Trophoblast cell (in vitro differentiated cells and primary cell): ENCODE results near the gene MAGEA9B.
"Not testable (repeated sequence)": the region's sequence is repeated elsewhere in the genome, so short reads cannot be mapped to it uniquely, and the experiment has no call there.

Experiments used
- DNase-seq, 2 donors: peaks; one replicate each; pipeline ENCODE4 v3.0.0-alpha.2; 2016
- H2AFZ ChIP-seq: 2 replicates; pipeline ENCODE4 v1.6.1; 2013; ENCODE audit warnings: low read length, moderate library complexity, mild to moderate bottlenecking; ENCODE audit not compliant: insufficient read depth, poor library complexity
- H2AK5ac ChIP-seq: 2 replicates; pipeline ENCODE4 v1.6.1; 2013; ENCODE audit warnings: mild to moderate bottlenecking, low read length
- H2BK120ac ChIP-seq: 2 replicates; pipeline ENCODE4 v1.6.1; 2013; ENCODE audit warnings: low read length, mild to moderate bottlenecking, moderate library complexity; ENCODE audit not compliant: insufficient read depth, poor library complexity
- H2BK12ac ChIP-seq: 2 replicates; pipeline ENCODE4 v1.6.1; 2013; ENCODE audit warnings: mild to moderate bottlenecking, low read length, moderate library complexity
- H2BK5ac ChIP-seq: 2 replicates; pipeline ENCODE4 v1.6.1; 2013; ENCODE audit warnings: low read length, low read depth, moderate library complexity, mild to moderate bottlenecking; ENCODE audit not compliant: poor library complexity
- H3K14ac ChIP-seq: 2 replicates; pipeline ENCODE4 v1.6.1; 2013; ENCODE audit warnings: mild to moderate bottlenecking, low read length
- H3K18ac ChIP-seq: 2 replicates; pipeline ENCODE4 v1.6.1; 2013; ENCODE audit warnings: mild to moderate bottlenecking, low read length
- H3K23ac ChIP-seq: 2 replicates; pipeline ENCODE4 v1.6.1; 2013; ENCODE audit warnings: low read length
- H3K27ac ChIP-seq: 2 replicates; pipeline ENCODE4 v1.5.1; 2013; ENCODE audit warnings: low read depth, mild to moderate bottlenecking, inconsistent platforms, low read length, moderate library complexity
- H3K27me3 ChIP-seq: 2 replicates; pipeline ENCODE4 v1.6.1; 2013; ENCODE audit warnings: inconsistent platforms, mild to moderate bottlenecking, low read length, moderate library complexity; ENCODE audit not compliant: insufficient read depth
- H3K36me3 ChIP-seq, 2 experiments: 1 replicate in 1 of 2; 2 replicates in 1 of 2; pipeline ENCODE4 v1.6.1; 2013; ENCODE audit warnings: low read length in 2 of 2, mild to moderate bottlenecking in 2 of 2, moderate library complexity in 1 of 2; ENCODE audit not compliant: insufficient read depth in 2 of 2, control insufficient read depth in 1 of 2
- H3K4ac ChIP-seq: 2 replicates; pipeline ENCODE4 v1.6.1; 2013; ENCODE audit warnings: low read depth, mild to moderate bottlenecking, low read length, moderate library complexity
- H3K4me1 ChIP-seq, 2 experiments: 1 replicate in 1 of 2; 2 replicates in 1 of 2; pipeline ENCODE4 v1.6.1; 2013; ENCODE audit warnings: low read length in 2 of 2, mild to moderate bottlenecking in 2 of 2, moderate library complexity in 1 of 2; ENCODE audit not compliant: insufficient read depth in 2 of 2, control insufficient read depth in 1 of 2
- H3K4me2 ChIP-seq: 2 replicates; pipeline ENCODE4 v1.6.1; 2013; ENCODE audit warnings: inconsistent platforms, mild to moderate bottlenecking, low read length, moderate library complexity
- H3K4me3 ChIP-seq: 2 replicates; pipeline ENCODE4 v1.5.1; 2013; ENCODE audit warnings: mild to moderate bottlenecking, low read depth, low read length, inconsistent platforms
- H3K79me1 ChIP-seq: one replicate; pipeline ENCODE4 v1.6.1; 2013; ENCODE audit warnings: low read length
- H3K79me2 ChIP-seq: 2 replicates; pipeline ENCODE4 v1.6.1; 2013; ENCODE audit warnings: low read length, mild to moderate bottlenecking; ENCODE audit not compliant: control insufficient read depth, insufficient read depth, poor library complexity
- H3K9ac ChIP-seq: 2 replicates; pipeline ENCODE4 v1.6.1; 2013; ENCODE audit warnings: mild to moderate bottlenecking, low read length
- H3K9me3 ChIP-seq: 2 replicates; pipeline ENCODE4 v1.6.1; 2013; ENCODE audit warnings: low read depth, mild to moderate bottlenecking, control low read depth, inconsistent platforms, low read length; ENCODE audit not compliant: insufficient read depth
- H4K12ac ChIP-seq: 2 replicates; pipeline ENCODE4 v1.6.1; 2013; ENCODE audit warnings: low read depth, mild to moderate bottlenecking, low read length, moderate library complexity
- H4K8ac ChIP-seq: 2 replicates; pipeline ENCODE4 v1.6.1; 2013; ENCODE audit warnings: low read depth, mild to moderate bottlenecking, low read length, moderate library complexity
- H4K91ac ChIP-seq: one replicate; pipeline ENCODE4 v1.6.1; 2013; ENCODE audit warnings: low read depth, mild to moderate bottlenecking, low read length, moderate library complexity
- WGBS: extraction: QIAGEN DNeasy Blood & Tissue Kit; methylation state at CpG from one replicate; pipeline ENCODE4 v1.1.7; 2013; ENCODE audit warnings: missing lambda C conversion rate; ENCODE audit not compliant: insufficient read length, insufficient coverage; ENCODE audit errors: extremely low coverage; 5-methylcytosine and 5-hydroxymethylcytosine counted together

Gene MAGEA9B

GRCh38 chrX:149568701-149569296 lies 18.5 kb downstream of the MAGEA9B start:
- H3K9me3 ChIP-seq: no peaks in the 10 kb centered on the region
- H3K27me3 ChIP-seq: no peaks in the 10 kb centered on the region
- H3K23ac ChIP-seq: no peak overlapping the region
- H3K4me2 ChIP-seq: no peak overlapping the region
- no CpG with 5 or more reads among the region's 5 CpGs for WGBS
- no peak overlapping the region for H3K4ac ChIP-seq
- no peak overlapping the region for H3K4me3 ChIP-seq
- H2BK12ac ChIP-seq: no peak overlapping the region
- no peak overlapping the region for H3K14ac ChIP-seq
- H3K27ac ChIP-seq: no peak overlapping the region
- no peak overlapping the region for H4K8ac ChIP-seq
- no peak overlapping the region for H4K91ac ChIP-seq
- no peak overlapping the region for H2BK5ac ChIP-seq
- H4K12ac ChIP-seq: no peak overlapping the region
- H2AK5ac ChIP-seq: no peak overlapping the region
- H3K79me2 ChIP-seq: no peaks in the 10 kb centered on the region
- no peak for DNase-seq
- no peak overlapping the region for H2BK120ac ChIP-seq
- no peaks in the 10 kb centered on the region for H3K4me1 ChIP-seq
- H2AFZ ChIP-seq: no peak overlapping the region
- no peak overlapping the region for H3K18ac ChIP-seq
- H3K9ac ChIP-seq: no peak overlapping the region
- no peaks in the 10 kb centered on the region for H3K36me3 ChIP-seq
- H3K79me1 ChIP-seq: no peaks in the 10 kb centered on the region

- H3K9me3 ChIP-seq: peaks cover 2% of the 10 kb centered on the region
- no peak overlapping the region for H3K4me3 ChIP-seq
- no peak overlapping the region for H3K18ac ChIP-seq
- H3K9ac ChIP-seq: no peak overlapping the region
- no peak overlapping the region for H3K4ac ChIP-seq
- no peak overlapping the region for H4K8ac ChIP-seq
- H3K79me1 ChIP-seq: no peaks in the 10 kb centered on the region
- H3K27me3 ChIP-seq: no peaks in the 10 kb centered on the region
- no peaks in the 10 kb centered on the region for H3K36me3 ChIP-seq
- H4K12ac ChIP-seq: no peak overlapping the region
- no peak overlapping the region for H3K27ac ChIP-seq
- no peaks in the 10 kb centered on the region for H3K4me1 ChIP-seq
- H2AK5ac ChIP-seq: no peak overlapping the region
- no peak overlapping the region for H2BK5ac ChIP-seq
- DNase-seq: no peak
- H3K4me2 ChIP-seq: no peak overlapping the region
- no peak overlapping the region for H4K91ac ChIP-seq
- no peaks in the 10 kb centered on the region for H3K79me2 ChIP-seq
- no peak overlapping the region for H3K23ac ChIP-seq
- H2AFZ ChIP-seq: no peak overlapping the region
- no peak overlapping the region for H2BK12ac ChIP-seq
- H3K14ac ChIP-seq: no peak overlapping the region
- no CpG with 5 or more reads among the region's 7 CpGs for WGBS
- no peak overlapping the region for H2BK120ac ChIP-seq
These were observed 19.4 kb downstream of the MAGEA9B start for GRCh38 chrX:149567621-149568417.

- Histone ChIP-seq H3K79me2 (no peaks in the 10 kb centered on the region), H3K4ac (no peak overlapping the region), H3K9me3 (peaks cover 2% of the 10 kb centered on the region), H4K91ac (no peak overlapping the region), H3K23ac (no peak overlapping the region), H3K36me3 (no peaks in the 10 kb centered on the region), H3K4me1 (no peaks in the 10 kb centered on the region), H2BK120ac (no peak overlapping the region), H2AK5ac (no peak overlapping the region), H2BK12ac (no peak overlapping the region), H4K12ac (no peak overlapping the region), H3K9ac (no peak overlapping the region), H3K27me3 (no peaks in the 10 kb centered on the region), H3K27ac (no peak overlapping the region), H3K4me3 (no peak overlapping the region), H4K8ac (no peak overlapping the region), H3K4me2 (no peak overlapping the region), H3K18ac (no peak overlapping the region), H3K79me1 (no peaks in the 10 kb centered on the region), H3K14ac (no peak overlapping the region), H2AFZ (no peak overlapping the region), H2BK5ac (no peak overlapping the region)
- DNase-seq: no peak
- WGBS: no CpG with 5 or more reads among the region's 4 CpGs
These were observed 23.9 kb downstream of the MAGEA9B start for GRCh38 chrX:149563359-149563758.

- not testable (repeated sequence) for H2BK5ac ChIP-seq, H3K4me1 ChIP-seq, H3K9ac ChIP-seq, H3K4me2 ChIP-seq, H2BK120ac ChIP-seq, H4K12ac ChIP-seq, H3K4ac ChIP-seq, H2BK12ac ChIP-seq, H2AK5ac ChIP-seq, H3K23ac ChIP-seq, H3K27ac ChIP-seq, H3K18ac ChIP-seq, H3K4me3 ChIP-seq, H3K79me1 ChIP-seq, H3K14ac ChIP-seq, H4K8ac ChIP-seq, H3K36me3 ChIP-seq, H3K9me3 ChIP-seq, H3K27me3 ChIP-seq, H2AFZ ChIP-seq, H3K79me2 ChIP-seq, DNase-seq, H4K91ac ChIP-seq
- WGBS: no CpG with 5 or more reads among the region's 4 CpGs
These were observed 32.0 kb downstream of the MAGEA9B start for GRCh38 chrX:149555251-149555650.
